NCI-H187 treated with DMSO at 0.1 percent for 48 hours (cell line): Measurements from ENCODE around the gene GRID1.
"Not testable (repeated sequence)": the region's sequence is repeated elsewhere in the genome, so short reads cannot be mapped to it uniquely, and the experiment has no call there.

Source experiments
- DNase-seq: peaks from one replicate; lab custom pipeline; 2025; lab: John Stamatoyannopoulos, UW

GRID1 gene

GRCh38 chr10:86107131-86107530 is 259.5 kb downstream of the GRID1 start:
- DNase-seq, result no peak

DNA sequence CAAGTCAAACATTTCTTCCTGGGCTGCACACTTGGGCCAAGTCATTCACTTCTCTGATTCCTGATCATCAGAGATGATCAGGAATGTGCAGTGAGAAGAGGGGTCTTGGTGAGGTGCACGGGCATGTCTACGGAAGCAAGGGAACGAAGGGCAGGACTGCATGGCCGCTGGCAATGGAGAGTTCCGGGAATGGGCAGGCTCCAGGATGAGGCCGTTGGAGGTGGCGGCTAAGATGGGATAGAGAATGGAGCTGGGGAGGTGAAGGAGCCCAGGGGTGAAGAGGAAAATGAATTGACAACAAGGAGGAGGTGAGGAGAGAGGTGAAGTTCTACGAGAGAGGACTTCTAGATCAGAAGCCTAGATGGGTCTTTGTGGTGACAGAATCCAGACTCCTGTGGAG is 260.0 kb downstream of the GRID1 start:
- DNase-seq, result no peak

GRCh38 chr10:86105640-86106039 is 261.0 kb downstream of the GRID1 start:
- DNase-seq, result no peak

GRCh38 chr10:86105181-86105580 is 261.4 kb downstream of the GRID1 start:
- DNase-seq, result no peak

- DNase-seq, result no peak
Observed at GRCh38 chr10:86104611-86105145, 261.9 kb downstream of the GRID1 start.

DNA sequence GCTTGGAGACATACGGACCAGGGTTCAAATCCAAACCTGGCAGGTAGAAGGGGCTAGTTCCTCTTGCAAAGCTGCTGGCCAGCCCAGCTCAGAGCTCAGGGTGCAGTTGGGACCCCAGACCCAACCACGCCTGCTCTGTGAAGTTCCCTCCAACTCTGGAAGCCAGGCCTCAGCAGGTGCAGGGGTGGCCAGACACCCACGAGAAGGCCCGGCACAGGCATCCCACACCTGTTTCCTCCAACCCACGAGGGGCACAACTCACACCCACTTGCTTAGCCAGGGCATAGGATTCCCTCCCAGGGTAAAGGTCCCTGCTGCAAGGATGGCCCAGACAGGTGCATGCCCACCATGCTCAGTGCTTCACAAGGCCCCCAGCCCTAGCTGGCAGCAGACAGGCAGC is 262.4 kb downstream of the GRID1 start:
- no peak for DNase-seq

GRCh38 chr10:86103391-86104101 is 263.0 kb downstream of the GRID1 start:
- no peak for DNase-seq

- DNase-seq, result no peak
Observed at GRCh38 chr10:86102451-86102850, 264.1 kb downstream of the GRID1 start.

GRCh38 chr10:86102031-86102430 is 264.6 kb downstream of the GRID1 start:
- no peak for DNase-seq

GRCh38 chr10:86100581-86101061 is 266.0 kb downstream of the GRID1 start:
- no peak for DNase-seq

- no peak for DNase-seq
Observed at GRCh38 chr10:86099542-86100334, 266.9 kb downstream of the GRID1 start.

GRCh38 chr10:86098187-86098881 is 268.3 kb downstream of the GRID1 start:
- no peak for DNase-seq

DNA sequence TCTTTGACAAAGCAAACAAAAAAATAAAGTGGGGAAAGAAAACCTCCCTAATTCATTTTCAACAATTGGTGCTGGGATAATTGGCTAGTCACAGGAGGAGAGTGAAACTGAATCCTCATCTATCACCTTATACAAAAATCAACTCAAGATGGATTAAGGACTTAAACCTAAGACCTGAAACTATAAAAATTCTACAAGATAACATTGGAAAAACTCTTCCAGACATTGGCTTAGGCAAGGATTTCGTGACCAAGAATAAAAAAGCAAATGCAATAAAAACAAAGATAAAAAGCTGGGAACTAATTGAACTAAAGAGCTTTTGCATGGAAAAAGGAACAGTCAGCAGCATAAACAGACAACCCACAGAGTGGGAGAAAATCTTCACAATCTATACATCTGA is 271.5 kb downstream of the GRID1 start:
- DNase-seq, result not testable (repeated sequence)

- not testable (repeated sequence) for DNase-seq
Observed at GRCh38 chr10:86092311-86092710, 274.3 kb downstream of the GRID1 start.

GRCh38 chr10:86091216-86091615 is 275.4 kb downstream of the GRID1 start:
- DNase-seq, result no peak

DNA sequence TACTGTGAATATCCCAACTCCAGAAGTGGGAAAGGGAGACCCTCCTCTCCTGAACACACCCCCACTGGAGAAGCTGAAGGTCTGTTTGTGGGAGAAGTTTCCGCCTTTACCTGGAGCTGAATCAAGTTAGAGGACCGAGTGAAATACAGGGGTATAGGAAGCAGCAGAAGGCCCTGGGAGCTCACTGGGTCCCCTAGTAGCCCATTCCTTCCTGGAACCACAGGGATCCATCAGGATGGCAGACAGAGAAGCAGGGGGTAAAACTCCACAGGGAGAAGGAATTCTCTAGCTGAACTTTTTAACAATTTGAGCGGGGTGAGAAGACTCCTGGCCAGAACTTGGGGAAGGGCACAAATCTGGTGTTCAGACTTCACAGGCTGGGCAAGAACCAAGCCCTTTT is 275.8 kb downstream of the GRID1 start:
- DNase-seq, result no peak

- no peak for DNase-seq
Observed at GRCh38 chr10:86087716-86088115, 278.9 kb downstream of the GRID1 start.

GRCh38 chr10:86086418-86086817 is 280.2 kb downstream of the GRID1 start:
- DNase-seq, result no peak

GRCh38 chr10:86085686-86086085 is 280.9 kb downstream of the GRID1 start:
- DNase-seq, result no peak

- no peak for DNase-seq
Observed at GRCh38 chr10:86085136-86085535, 281.5 kb downstream of the GRID1 start.

DNA sequence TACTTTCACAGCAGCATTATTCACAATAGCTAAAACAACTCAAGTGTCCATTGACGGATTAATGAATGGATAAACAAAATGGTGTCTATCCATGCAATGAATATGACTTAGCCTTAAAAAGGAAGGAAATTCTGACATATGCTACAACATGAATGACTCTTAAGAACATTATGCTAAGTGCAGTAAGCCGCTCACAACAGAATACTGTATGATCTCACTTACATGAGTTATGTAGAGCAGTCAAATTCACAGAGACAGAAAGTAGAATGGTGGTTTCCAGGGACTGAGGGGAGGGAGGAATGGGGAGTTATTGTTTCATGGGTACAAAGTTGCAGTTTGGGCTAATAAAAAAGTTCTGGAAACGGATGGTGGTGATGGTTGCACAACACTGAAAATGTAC is 282.0 kb downstream of the GRID1 start:
- no peak for DNase-seq

DNA sequence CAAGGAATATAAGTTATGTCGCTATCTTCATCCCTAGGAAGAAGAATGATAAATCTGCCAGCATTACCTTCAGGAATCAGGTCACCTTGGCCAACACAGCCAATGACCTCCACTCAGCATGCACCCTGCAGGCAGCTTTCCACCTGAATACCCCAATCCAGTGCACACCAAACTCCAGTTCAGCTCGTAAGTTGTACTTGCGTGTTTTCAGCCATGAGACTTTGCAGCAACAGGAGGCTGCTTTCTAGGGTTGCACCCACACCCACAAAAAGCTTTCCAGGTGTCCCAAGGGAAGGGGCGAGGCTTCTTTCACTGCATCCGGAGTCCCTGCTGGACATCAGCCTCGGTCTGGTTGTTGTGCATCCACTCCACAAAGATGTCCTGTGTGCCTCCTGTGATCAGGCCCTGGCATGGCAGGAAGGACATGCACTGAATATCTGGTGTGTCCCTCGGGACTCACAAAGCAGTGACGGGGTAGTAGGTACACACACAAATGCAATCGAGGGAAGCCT is 282.9 kb downstream of the GRID1 start:
- DNase-seq, result no peak
